Left lung (tissue), 10 donors: ENCODE data around the gene TGFBRAP1. TPM values are rescaled to one million over a fixed set of nuclear protein-coding genes. Genes with fewer than 3 reads are reported as not detected.
A peak's percentile ranks its signal among the peaks of the same experiment; 100 is the strongest.

Source experiments
- ATAC-seq: fragments of 200-7000 bp; cut with Tn5 transposase; one replicate; pipeline ENCODE4 v1.9.1; 2020; ENCODE audit warnings: moderate library complexity
- DNase-seq, 4 donors: peaks; one replicate each; pipeline ENCODE4 v3.0.0-alpha.2; 2013 to 2020
- H3K27ac ChIP-seq, 2 donors: fragments of 200-600 bp; sonication (generic) in 1 of 2; one replicate each; pipeline versions ENCODE4 v1.5.0 to v1.8.0; 2020 to 2021
- H3K27me3 ChIP-seq, 2 donors: fragments of 200-600 bp; sonication (generic) in 1 of 2; one replicate each; pipeline versions ENCODE4 v1.5.0 to v1.8.0; 2020 to 2021
- H3K36me3 ChIP-seq, 2 donors: fragments of 200-600 bp; sonication (generic) in 1 of 2; one replicate each; pipeline versions ENCODE4 v1.5.0 to v1.8.0; 2020 to 2021
- H3K4me1 ChIP-seq, 2 donors: fragments of 200-600 bp; one replicate each; pipeline ENCODE4 v1.8.0; 2021
- H3K4me3 ChIP-seq, 2 donors: fragments of 200-600 bp; sonication (generic) in 1 of 2; one replicate each; pipeline versions ENCODE4 v1.5.0 to v1.8.0; 2020 to 2021; ENCODE audit warnings: mild to moderate bottlenecking in 1 of 2
- H3K9me3 ChIP-seq, 2 donors: fragments of 200-600 bp; sonication (generic) in 1 of 2; one replicate each; pipeline versions ENCODE4 v1.5.0 to v1.8.0; 2020 to 2021
- CTCF ChIP-seq, 2 donors: fragments of 200-600 bp; sonication (generic) in 1 of 2; IDR thresholded peaks; one replicate each; pipeline versions ENCODE4 v1.5.0 to v1.8.0; 2021; ENCODE audit warnings: antibody characterized with exemption in 2 of 2
- intact Hi-C, 2 donors: fragments of 100-400 bp; cut with DNase I; formaldehyde crosslinking; loops; one replicate each; pipeline versions ENCODE4 v1.11.2 to v1.14.2; 2022
- polyA plus RNA-seq, 6 donors: library from polyadenylated mRNA; unstranded; fragments of 120-200 nt; gene quantifications; one replicate each; pipeline ENCODE4 v1.2.1, GENCODE V29; 2013; ENCODE audit not compliant: insufficient read length in 6 of 6
- total RNA-seq, 2 donors: library from RNA; stranded (reverse); fragmentation: NEBNext Ultra II Directional; extraction: Animal tissue kit (Norgen Biotek cat#: 25700); gene quantifications; one replicate each; pipeline ENCODE4 v1.2.1, GENCODE V29; 2021
- donor health status: DM: no; HTN: yes; CAD: no.
- donor health status: DM: no; HTN: no; CAD: no.

TGFBRAP1 gene
- total and polyA plus RNA-seq, 8 donors = 14.2 to 23.3 (median 15.4) TPM

- H3K4me1 ChIP-seq = peaks cover 18 to 32% of the 10 kb centered on the region in 2 donors
- DNase-seq = no peak
- no peak for TF ChIP-seq CTCF (IDR thresholded peaks at IDR 0.05)
- peak; percentile 6 for ATAC-seq
- no peaks in the 10 kb centered on the region for H3K9me3 ChIP-seq
- H3K36me3 ChIP-seq = peaks cover 0 to 29% of the 10 kb centered on the region in 2 donors
- peak overlapping the region; percentile 91 to 95 for H3K27ac ChIP-seq
- no peaks in the 10 kb centered on the region for H3K27me3 ChIP-seq
- intact Hi-C loops = no loop called here
- H3K4me3 ChIP-seq = peak overlapping the region; percentile 69 to 84
These were observed 8.5 kb upstream of the TGFBRAP1 start for GRCh38 chr2:105338020-105338385.

DNA sequence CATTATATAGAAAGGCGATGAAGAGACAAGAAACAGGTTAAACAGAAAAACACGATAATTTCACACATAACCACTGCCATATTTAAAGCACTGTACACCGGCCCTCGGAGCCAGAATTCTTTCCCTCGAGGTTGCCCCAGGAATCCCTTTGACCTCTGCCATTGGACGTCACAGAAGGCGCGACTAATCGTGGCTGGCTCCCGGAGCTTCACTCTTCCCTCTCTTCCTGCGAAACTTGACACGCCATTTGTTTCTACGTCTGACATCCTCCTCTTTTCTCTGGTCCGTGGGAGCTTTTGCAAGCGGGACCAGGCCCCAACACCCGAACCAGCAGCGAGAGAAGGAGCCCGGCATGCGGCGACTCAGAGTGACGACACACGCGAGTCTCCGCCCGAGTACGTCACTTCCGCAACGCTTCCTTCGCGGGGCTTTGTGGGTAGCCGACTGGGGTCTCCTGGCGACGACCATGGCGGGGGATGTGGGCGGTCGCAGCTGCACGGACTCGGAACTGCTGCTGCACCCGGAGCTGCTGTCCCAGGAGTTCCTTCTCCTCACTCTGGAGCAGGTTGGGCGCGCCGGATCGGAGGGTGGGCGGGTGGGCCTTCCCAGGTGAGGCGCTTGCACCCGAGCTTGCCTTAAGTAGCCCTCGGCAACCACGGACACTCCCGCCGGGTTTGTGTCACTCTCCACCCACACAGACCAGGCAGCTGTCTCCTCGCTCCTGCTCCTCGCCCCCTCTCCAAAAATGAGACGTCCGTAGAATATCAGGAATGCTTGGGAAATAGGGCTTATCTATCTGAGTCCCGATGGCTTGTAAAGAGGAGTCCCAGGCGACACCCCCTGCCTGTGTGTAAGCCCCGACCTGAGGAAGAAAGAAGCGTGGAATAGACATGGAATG, 7.8 kb upstream of the TGFBRAP1 start, which contains the start of gene C2orf49:
Gene C2orf49 (plus strand): TSS at position 419 of the 898 bp plus-strand sequence. CDS start 48 bp downstream, at position 467.
- intact Hi-C loops = no loop called here

DNA sequence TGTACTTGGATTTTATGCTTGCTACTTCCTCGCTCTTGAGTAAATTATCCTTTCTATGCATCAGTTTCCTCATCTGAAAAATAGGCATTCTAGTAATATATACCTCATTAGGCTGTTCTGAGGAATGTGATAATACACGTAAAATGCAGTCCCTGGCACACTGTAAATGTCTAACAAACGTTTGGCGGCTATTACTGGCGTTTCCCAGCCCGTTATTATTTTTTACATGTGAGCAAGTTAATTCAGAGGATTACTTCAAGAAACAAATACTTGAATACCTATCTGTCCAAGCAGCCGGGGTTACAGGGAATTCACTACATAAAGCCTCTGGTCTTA, 7.2 kb upstream of the TGFBRAP1 start:
- Histone ChIP-seq H3K27me3 (no peaks in the 10 kb centered on the region), H3K4me3 (peak overlapping the region; percentile 69 to 84), H3K27ac (peak overlapping the region; percentile 91 to 95), H3K4me1 (peaks cover 18 to 32% of the 10 kb centered on the region in 2 donors), H3K36me3 (peaks cover 0 to 16% of the 10 kb centered on the region in 2 donors), H3K9me3 (no peaks in the 10 kb centered on the region)
- ATAC-seq (no peak), DNase-seq (no peak)
- intact Hi-C loops = no loop called here
- TF ChIP-seq CTCF (IDR thresholded peaks at IDR 0.05) = no peak

More for the DNA sequence above, 7.8 kb upstream of the TGFBRAP1 start, which contains the start of gene C2orf49:
- Histone ChIP-seq H3K4me1 (peaks cover 18 to 32% of the 10 kb centered on the region in 2 donors), H3K9me3 (no peaks in the 10 kb centered on the region), H3K36me3 (peaks cover 0 to 23% of the 10 kb centered on the region in 2 donors), H3K27ac (peak within 1 kb of the TSS; percentile 91 to 95), H3K4me3 (peak within 1 kb of the TSS; percentile 69 to 84), H3K27me3 (no peaks in the 10 kb centered on the region)
- peak; percentile 96 for ATAC-seq
- TF ChIP-seq CTCF (IDR thresholded peaks at IDR 0.05) = no peak
- DNase-seq = peak; percentile 88 to 96 (median 93)

GRCh38 chr2:105335469-105335868, 5.9 kb upstream of the TGFBRAP1 start:
- H3K4me3 ChIP-seq = no peak overlapping the region
- H3K9me3 ChIP-seq = no peaks in the 10 kb centered on the region
- intact Hi-C loops = no loop called here
- H3K4me1 ChIP-seq = peaks cover 18 to 35% of the 10 kb centered on the region in 2 donors
- TF ChIP-seq CTCF (IDR thresholded peaks at IDR 0.05) = no peak
- ATAC-seq (no peak), DNase-seq (no peak)
- H3K27me3 ChIP-seq = no peaks in the 10 kb centered on the region
- peaks cover 0 to 4% of the 10 kb centered on the region in 2 donors for H3K36me3 ChIP-seq
- no peak overlapping the region for H3K27ac ChIP-seq

DNA sequence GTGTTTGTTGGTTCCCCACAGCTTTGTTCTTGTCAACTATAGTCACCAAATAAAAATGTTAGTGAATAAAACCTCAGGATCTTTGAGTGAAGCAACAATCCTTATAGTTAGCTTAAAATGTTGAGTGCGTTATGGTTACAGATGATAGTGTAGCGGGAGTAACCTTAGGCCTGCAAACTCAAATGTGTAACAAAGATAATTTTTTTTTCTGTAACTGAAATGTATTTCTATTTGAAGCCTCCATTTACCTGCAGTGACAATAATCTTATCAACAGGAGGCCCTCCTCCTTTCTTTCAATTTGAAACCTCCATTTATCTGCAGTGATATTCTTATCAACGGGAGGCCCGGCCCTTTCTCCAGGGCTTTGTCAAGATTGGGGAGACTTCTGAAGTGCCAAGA, 4.7 kb upstream of the TGFBRAP1 start:
- TF ChIP-seq CTCF (IDR thresholded peaks at IDR 0.05) = no peak
- intact Hi-C loops = no loop called here

More for the DNA sequence above, 4.7 kb upstream of the TGFBRAP1 start:
- no peaks in the 10 kb centered on the region for H3K36me3 ChIP-seq
- no peak overlapping the region for H3K27ac ChIP-seq
- peaks cover 15 to 35% of the 10 kb centered on the region in 2 donors for H3K4me1 ChIP-seq
- no peaks in the 10 kb centered on the region for H3K9me3 ChIP-seq
- DNase-seq (no peak), ATAC-seq (no peak)
- H3K27me3 ChIP-seq = no peaks in the 10 kb centered on the region
- H3K4me3 ChIP-seq = no peak overlapping the region
